HCT116 (cell line): Measurements from ENCODE around the gene FOXP1. TPM values are rescaled to one million over a fixed set of nuclear protein-coding genes. Genes with fewer than 3 reads are reported as not detected.

Experiments used
- ATAC-seq: fragments of 200-7000 bp; cut with Tn5 transposase; 2 replicates; pipeline ENCODE4 v1.9.1; 2020; ENCODE audit warnings: mild to moderate bottlenecking, moderate library complexity
- BruUV-seq: library from RNA; stranded (reverse); fragments of 400-500 nt; replicated peaks from 2 replicates; lab custom pipeline; 2021; lab: Mats Ljungman, UMichigan
- CTCF ChIA-PET: fragments of 300-600 bp; sonication (Branson Sonifier 250); formaldehyde crosslinking; loops from one replicate; lab custom pipeline; 2021; ENCODE audit warnings: antibody characterized with exemption; lab: Charles Lee
- POLR2A ChIA-PET: fragments of 300-600, 350-600 bp; sonication (Branson Sonifier 250); formaldehyde crosslinking; loops from one replicate; lab custom pipeline; 2021; ENCODE audit warnings: antibody characterized with exemption; lab: Charles Lee
- RAD21 ChIA-PET, 2 experiments: fragments of 300-600 bp; sonication (Branson Sonifier 250); formaldehyde crosslinking; loops; one replicate each; lab custom pipeline; 2023; ENCODE audit warnings: low total read pairs in 2 of 2; ENCODE audit not compliant: uncharacterized antibody in 2 of 2, unreplicated experiment in 2 of 2, low non-redundant PET in 1 of 2; lab: Charles Lee
- DNase-seq: peaks from one replicate; pipeline ENCODE4 v3.0.0-alpha.2; 2010; ENCODE audit warnings: low read depth, low spot score
- H2AFZ ChIP-seq: fragments of 200-600 bp; shearing (Covaris generic), sonication (generic); 2 replicates; pipeline ENCODE4 v1.6.1; 2017; ENCODE audit warnings: low read depth, mixed run types, mixed read lengths, antibody characterized with exemption, low read length; ENCODE audit not compliant: poor library complexity, severe bottlenecking
- H3K27ac ChIP-seq: 2 replicates; pipeline ENCODE4 v1.5.1; 2012; ENCODE audit warnings: low read depth, low read length
- H3K27me3 ChIP-seq: fragments of 200-600 bp; sonication (generic); 2 replicates; pipeline ENCODE4 v1.6.1; 2016; ENCODE audit warnings: mixed run types, low read length, mixed read lengths; ENCODE audit not compliant: insufficient read depth
- H3K36me3 ChIP-seq, 2 experiments: fragments of 200-500 bp in 1 of 2; fragments of 200-600 bp in 1 of 2; sonication (Bioruptor generic) in 1 of 2; sonication (generic) in 1 of 2; 2 replicates each; pipeline versions ENCODE4 v1.5.1 to v1.6.1; 2014 to 2016; ENCODE audit warnings: low read length in 2 of 2, inconsistent platforms in 1 of 2, mixed read lengths in 1 of 2, mixed run types in 1 of 2; ENCODE audit not compliant: insufficient read depth in 2 of 2, control insufficient read depth in 1 of 2
- H3K4me1 ChIP-seq, 2 experiments: fragments of 200-600 bp in 1 of 2; sonication (generic) in 1 of 2; 2 replicates each; pipeline versions ENCODE4 v1.5.1 to v1.6.1; 2012 to 2017; ENCODE audit warnings: low read length in 2 of 2, inconsistent platforms in 1 of 2, mild to moderate bottlenecking in 1 of 2, mixed read lengths in 1 of 2, mixed run types in 1 of 2, moderate library complexity in 1 of 2; ENCODE audit not compliant: insufficient read depth in 2 of 2, control insufficient read depth in 1 of 2
- H3K4me2 ChIP-seq: fragments of 200-600 bp; sonication (generic); 2 replicates; pipeline ENCODE4 v1.6.1; 2017; ENCODE audit warnings: mixed run types, low read length, mixed read lengths
- H3K4me3 ChIP-seq, 2 experiments: fragments of 200-600 bp in 1 of 2; sonication (generic) in 1 of 2; replicated peaks in 1 of 2; 2 replicates each; pipeline ENCODE4 v1.5.1; 2011 to 2016; ENCODE audit warnings: low read length in 2 of 2, control low read depth in 1 of 2, low read depth in 1 of 2, mild to moderate bottlenecking in 1 of 2, mixed read lengths in 1 of 2, mixed run types in 1 of 2
- H3K79me2 ChIP-seq: fragments of 200-600 bp; sonication (generic); 2 replicates; pipeline ENCODE4 v1.6.1; 2017; ENCODE audit warnings: mild to moderate bottlenecking, mixed run types, low read length, moderate library complexity, mixed read lengths; ENCODE audit not compliant: insufficient read depth
- H3K9ac ChIP-seq: fragments of 200-600 bp; sonication (generic); 2 replicates; pipeline ENCODE4 v1.6.1; 2016; ENCODE audit warnings: low read length, mixed read lengths
- H3K9me2 ChIP-seq: fragments of 200-600 bp; sonication (generic), shearing (Covaris generic); 2 replicates; pipeline ENCODE4 v1.6.1; 2017; ENCODE audit warnings: mixed run types, mild to moderate bottlenecking, moderate library complexity; ENCODE audit not compliant: insufficient read depth
- H3K9me3 ChIP-seq, 2 experiments: fragments of 200-500 bp in 1 of 2; fragments of 200-600 bp in 1 of 2; sonication (Bioruptor generic) in 1 of 2; sonication (generic) in 1 of 2; 2 replicates each; pipeline ENCODE4 v1.6.1; 2014 to 2017; ENCODE audit warnings: low read length in 2 of 2, mixed read lengths in 2 of 2, inconsistent platforms in 1 of 2, low read depth in 1 of 2, mild to moderate bottlenecking in 1 of 2, mixed run types in 1 of 2, moderate library complexity in 1 of 2; ENCODE audit not compliant: control insufficient read depth in 1 of 2, insufficient read depth in 1 of 2
- H4K20me1 ChIP-seq: fragments of 200-600 bp; sonication (generic), shearing (Covaris generic); 2 replicates; pipeline ENCODE4 v1.6.1; 2017; ENCODE audit warnings: mixed run types, mild to moderate bottlenecking, moderate library complexity; ENCODE audit not compliant: insufficient read depth
- ATF3 ChIP-seq: IDR thresholded peaks from 2 replicates; pipeline ENCODE4 v1.6.1; 2012
- CBX3 ChIP-seq: IDR thresholded peaks from 2 replicates; pipeline ENCODE4 v1.6.1; 2012; ENCODE audit warnings: low read depth
- ELF1 ChIP-seq: IDR thresholded peaks from 2 replicates; pipeline ENCODE4 v1.6.1; 2012; ENCODE audit warnings: low read depth, borderline replicate concordance
- EZH2phosphoT487 ChIP-seq: fragments of 200-600 bp; IDR thresholded peaks from 2 replicates; pipeline ENCODE4 v1.6.1; 2018; ENCODE audit warnings: antibody characterized with exemption, borderline replicate concordance
- FOSL1 ChIP-seq: IDR thresholded peaks from 2 replicates; pipeline ENCODE4 v1.6.1; 2012; ENCODE audit warnings: low read depth
- SP1 ChIP-seq: IDR thresholded peaks from 2 replicates; pipeline ENCODE4 v1.6.1; 2012; ENCODE audit warnings: low read depth
- TCF7L2 ChIP-seq: IDR thresholded peaks from 2 replicates; pipeline ENCODE4 v1.7.0; 2011; ENCODE audit warnings: borderline replicate concordance, inconsistent platforms; ENCODE audit not compliant: insufficient read depth, insufficient read length; ENCODE audit errors: extremely low read depth
- intact Hi-C: fragments of 100-400 bp; cut with micrococcal nuclease; formaldehyde crosslinking; loops from 2 replicates; pipeline ENCODE4 v1.10.0; 2022
- total RNA-seq: library from RNA; stranded (reverse); gene quantifications from one replicate; pipeline ENCODE4 v1.2.1, GENCODE V29; 2021; ENCODE audit not compliant: unreplicated experiment
- TF ChIP-seq, protein P1 (sequence below): IDR thresholded peaks from 2 replicates; pipeline ENCODE4 v1.6.1; 2012; ENCODE audit warnings: low read depth
- TF ChIP-seq, protein P2 (sequence below): IDR thresholded peaks from 2 replicates; pipeline ENCODE4 v1.6.1; 2011; ENCODE audit warnings: mild to moderate bottlenecking, low read length, moderate library complexity; ENCODE audit not compliant: insufficient replicate concordance; ENCODE audit errors: extremely low read depth

The FOXP1 gene
- total RNA-seq, 1 experiment from 2014 or later, result 11.4 TPM

GRCh38 chr3:71264840-71265239 is 318.7 kb downstream of the FOXP1 start (continued):
- TF ChIP-seq EZH2phosphoT487 (no peak), ATF3 (no peak)

DNA sequence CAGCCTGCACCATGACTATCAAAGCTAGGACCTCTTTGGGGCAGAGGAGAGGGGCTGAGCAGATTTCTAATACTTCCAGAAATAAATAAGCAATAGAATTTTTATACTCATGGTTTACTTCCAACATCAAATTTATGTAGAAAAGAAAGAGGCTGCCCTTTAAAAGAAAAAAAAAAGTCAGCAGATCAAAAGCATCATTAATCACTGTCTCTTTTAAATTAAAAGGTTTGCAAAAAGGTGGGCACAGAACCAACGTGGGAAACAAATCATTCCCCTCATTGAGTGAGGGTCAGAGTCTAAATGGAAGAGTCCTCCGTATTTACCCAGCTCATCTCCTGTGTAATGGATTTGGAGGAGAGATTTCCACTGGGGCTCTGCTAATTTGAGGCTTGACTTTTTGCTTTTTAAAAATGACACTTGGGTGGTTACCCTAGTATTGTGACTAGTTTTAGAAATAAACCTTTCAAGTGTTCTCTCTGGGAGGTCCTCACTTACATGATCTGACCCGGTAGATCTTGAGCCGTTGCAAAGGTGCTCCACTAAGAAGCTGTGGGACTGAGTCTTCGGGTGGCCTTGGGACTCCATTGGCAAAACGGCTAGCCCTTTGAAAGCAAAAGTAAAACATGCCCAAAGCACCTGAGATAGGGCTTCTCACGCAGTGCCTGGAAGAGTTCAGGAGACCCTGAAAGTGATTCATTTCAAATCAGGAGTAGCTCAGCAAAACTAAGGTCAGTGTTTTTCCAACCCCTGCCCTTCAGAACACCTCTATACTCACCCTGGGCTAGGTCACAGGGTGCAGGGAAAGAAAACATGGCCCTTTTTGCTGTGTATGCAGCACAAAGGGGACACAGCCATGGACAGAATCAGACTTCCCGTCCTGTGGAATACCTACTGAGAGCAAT is 320.9 kb downstream of the FOXP1 start:
- BruUV-seq, result no TSS peak
- no peaks in the 10 kb centered on the region for H4K20me1 ChIP-seq
- no peaks in the 10 kb centered on the region for H3K79me2 ChIP-seq
- ChIA-PET RAD21 (no interaction called here), CTCF (interaction anchor here (0.7 kb wide), 1 partner anchor 54 kb away, joined by 4 read pairs; no protein-coding TSS in a partner anchor), POLR2A (no interaction called here)
- no peaks in the 10 kb centered on the region for H3K4me1 ChIP-seq
- no peak overlapping the region for H3K4me2 ChIP-seq
- DNase-seq, result no peak
- no peaks in the 10 kb centered on the region for H3K9me3 ChIP-seq
- no peaks in the 10 kb centered on the region for H3K36me3 ChIP-seq
- TF ChIP-seq SP1 (no peak), FOSL1 (no peak), CBX3 (no peak), TCF7L2 (no peak), ELF1 (no peak)
- TF ChIP-seq, protein P1, sequence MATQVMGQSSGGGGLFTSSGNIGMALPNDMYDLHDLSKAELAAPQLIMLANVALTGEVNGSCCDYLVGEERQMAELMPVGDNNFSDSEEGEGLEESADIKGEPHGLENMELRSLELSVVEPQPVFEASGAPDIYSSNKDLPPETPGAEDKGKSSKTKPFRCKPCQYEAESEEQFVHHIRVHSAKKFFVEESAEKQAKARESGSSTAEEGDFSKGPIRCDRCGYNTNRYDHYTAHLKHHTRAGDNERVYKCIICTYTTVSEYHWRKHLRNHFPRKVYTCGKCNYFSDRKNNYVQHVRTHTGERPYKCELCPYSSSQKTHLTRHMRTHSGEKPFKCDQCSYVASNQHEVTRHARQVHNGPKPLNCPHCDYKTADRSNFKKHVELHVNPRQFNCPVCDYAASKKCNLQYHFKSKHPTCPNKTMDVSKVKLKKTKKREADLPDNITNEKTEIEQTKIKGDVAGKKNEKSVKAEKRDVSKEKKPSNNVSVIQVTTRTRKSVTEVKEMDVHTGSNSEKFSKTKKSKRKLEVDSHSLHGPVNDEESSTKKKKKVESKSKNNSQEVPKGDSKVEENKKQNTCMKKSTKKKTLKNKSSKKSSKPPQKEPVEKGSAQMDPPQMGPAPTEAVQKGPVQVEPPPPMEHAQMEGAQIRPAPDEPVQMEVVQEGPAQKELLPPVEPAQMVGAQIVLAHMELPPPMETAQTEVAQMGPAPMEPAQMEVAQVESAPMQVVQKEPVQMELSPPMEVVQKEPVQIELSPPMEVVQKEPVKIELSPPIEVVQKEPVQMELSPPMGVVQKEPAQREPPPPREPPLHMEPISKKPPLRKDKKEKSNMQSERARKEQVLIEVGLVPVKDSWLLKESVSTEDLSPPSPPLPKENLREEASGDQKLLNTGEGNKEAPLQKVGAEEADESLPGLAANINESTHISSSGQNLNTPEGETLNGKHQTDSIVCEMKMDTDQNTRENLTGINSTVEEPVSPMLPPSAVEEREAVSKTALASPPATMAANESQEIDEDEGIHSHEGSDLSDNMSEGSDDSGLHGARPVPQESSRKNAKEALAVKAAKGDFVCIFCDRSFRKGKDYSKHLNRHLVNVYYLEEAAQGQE, result no peak
- TF ChIP-seq, protein P2, sequence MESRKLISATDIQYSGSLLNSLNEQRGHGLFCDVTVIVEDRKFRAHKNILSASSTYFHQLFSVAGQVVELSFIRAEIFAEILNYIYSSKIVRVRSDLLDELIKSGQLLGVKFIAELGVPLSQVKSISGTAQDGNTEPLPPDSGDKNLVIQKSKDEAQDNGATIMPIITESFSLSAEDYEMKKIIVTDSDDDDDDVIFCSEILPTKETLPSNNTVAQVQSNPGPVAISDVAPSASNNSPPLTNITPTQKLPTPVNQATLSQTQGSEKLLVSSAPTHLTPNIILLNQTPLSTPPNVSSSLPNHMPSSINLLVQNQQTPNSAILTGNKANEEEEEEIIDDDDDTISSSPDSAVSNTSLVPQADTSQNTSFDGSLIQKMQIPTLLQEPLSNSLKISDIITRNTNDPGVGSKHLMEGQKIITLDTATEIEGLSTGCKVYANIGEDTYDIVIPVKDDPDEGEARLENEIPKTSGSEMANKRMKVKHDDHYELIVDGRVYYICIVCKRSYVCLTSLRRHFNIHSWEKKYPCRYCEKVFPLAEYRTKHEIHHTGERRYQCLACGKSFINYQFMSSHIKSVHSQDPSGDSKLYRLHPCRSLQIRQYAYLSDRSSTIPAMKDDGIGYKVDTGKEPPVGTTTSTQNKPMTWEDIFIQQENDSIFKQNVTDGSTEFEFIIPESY, result no peak
- H2AFZ ChIP-seq, result no peak overlapping the region
- H3K27ac ChIP-seq, result no peak overlapping the region
- H3K27me3 ChIP-seq, result no peaks in the 10 kb centered on the region
- ATAC-seq, result no peak
- no peaks in the 10 kb centered on the region for H3K9me2 ChIP-seq
- H3K9ac ChIP-seq, result no peak overlapping the region
- H3K4me3 ChIP-seq, result no peak overlapping the region
- intact Hi-C loops, result no loop called here
